ENCODE data around the gene RPL35. TPM values are rescaled to one million over a fixed set of nuclear protein-coding genes. Genes with fewer than 3 reads are reported as not detected.
"Not testable (repeated sequence)": the region's sequence is repeated elsewhere in the genome, so short reads cannot be mapped to it uniquely, and the experiment has no call there.

RPL35 gene
- total and polyA plus RNA-seq, 2 of the 8 experiments (the other 6 are each of a cell fraction or from before 2014, with no cell fraction given), result 1,831 to 2,448 TPM

DNA sequence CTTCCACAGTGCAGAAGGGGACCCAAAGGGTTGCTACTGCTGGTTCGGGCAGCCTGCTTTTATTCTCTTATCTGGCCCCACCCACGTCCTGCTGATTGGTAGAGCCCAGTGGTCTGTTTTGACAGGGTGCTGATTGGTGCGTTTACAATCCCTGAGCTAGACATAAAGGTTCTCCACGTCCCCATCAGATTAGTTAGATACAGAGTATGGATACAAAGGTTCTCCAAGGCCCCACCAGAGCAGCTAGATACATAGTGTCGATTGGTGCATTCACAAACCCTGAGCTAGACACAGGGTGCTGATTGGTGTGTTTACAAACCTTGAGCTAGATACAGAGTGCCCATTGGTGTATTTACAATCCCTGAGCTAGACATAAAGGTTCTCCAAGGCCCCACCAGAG, 23.6 kb downstream of the RPL35 start:
- H2BK20ac ChIP-seq (ENCODE audit: low read length); H4K91ac ChIP-seq (replicated peaks; ENCODE audit: insufficient read length, low read length); H3K9ac ChIP-seq (replicated peaks in 1 of 4; ENCODE audit: extremely low read depth in 1 of 4, low read depth in 3 of 4, low read length in 3 of 4); H3K79me2 ChIP-seq (ENCODE audit: control insufficient read depth in 1 of 2, insufficient read depth in 2 of 2, low read length in 2 of 2); H3K27me3 ChIP-seq (replicated peaks in 1 of 4; ENCODE audit: control insufficient read depth in 3 of 4, extremely low read depth in 1 of 4, insufficient read depth in 3 of 4, low read length in 3 of 4); H4K8ac ChIP-seq (ENCODE audit: extremely low read depth, insufficient read depth, low read length); H4K20me1 ChIP-seq (replicated peaks in 1 of 2; ENCODE audit: control insufficient read depth in 1 of 2, insufficient read depth in 2 of 2, low read length in 2 of 2); H3K4ac ChIP-seq (replicated peaks; ENCODE audit: insufficient read length, low read depth, low read length); H4K5ac ChIP-seq (ENCODE audit: insufficient read length, low read depth, low read length); H2AFZ ChIP-seq (ENCODE audit: low read length); H3K14ac ChIP-seq (ENCODE audit: insufficient read length); H3K23ac ChIP-seq (ENCODE audit: insufficient read length); H3K79me1 ChIP-seq (ENCODE audit: low read depth, low read length); H2AK5ac ChIP-seq (ENCODE audit: low read depth, low read length); FAIRE-seq; H3K27ac ChIP-seq (ENCODE audit: low read depth, low read length); H2BK120ac ChIP-seq (replicated peaks; ENCODE audit: low read depth, low read length); H3K4me2 ChIP-seq (ENCODE audit: insufficient read depth in 1 of 2, low read depth in 2 of 2, low read length in 2 of 2); H3K18ac ChIP-seq (ENCODE audit: extremely low read depth, low read length); DNase-seq (ENCODE audit: low read depth in 1 of 2, low spot score in 2 of 2); H2BK15ac ChIP-seq (ENCODE audit: low read length); H2BK12ac ChIP-seq (ENCODE audit: low read depth, low read length); H3K23me2 ChIP-seq (ENCODE audit: low read depth, low read length); H3K9me3 ChIP-seq (ENCODE audit: insufficient read depth in 2 of 2, low read depth in 1 of 2, low read length in 1 of 2); H3K36me3 ChIP-seq (ENCODE audit: control insufficient read depth in 2 of 4, insufficient read depth in 4 of 4, low read length in 3 of 4); H2BK5ac ChIP-seq (ENCODE audit: low read depth, low read length); H3K56ac ChIP-seq (replicated peaks; ENCODE audit: insufficient read length, low read depth, low read length); H3K4me3 ChIP-seq (ENCODE audit: extremely low read depth in 1 of 4, insufficient read depth in 2 of 4, low read depth in 3 of 4, low read length in 4 of 4): not testable (repeated sequence)
- H3K4me1 ChIP-seq (replicated peaks in 1 of 4; ENCODE audit: control insufficient read depth in 3 of 4, insufficient read depth in 4 of 4, low read length in 3 of 4), result peaks cover 0 to 14% (median 3%) of the 10 kb centered on the region in 4 experiments; a peak in 4 of 7 replicates
- CTCF ChIA-PET (ENCODE audit: partially characterized antibody), result interaction anchor here (0.6 to 65.2 kb wide), 8 partner anchors 12 to 1087 kb away, joined by 3 to 1529 read pairs (median 4); partner anchors contain the start of genes ARPC5L, NR6A1, OLFML2A and RPL35
- POLR2A ChIA-PET (ENCODE audit: partially characterized antibody), result interaction anchor here (0.8 to 6.4 kb wide), 8 partner anchors 10 to 58 kb away, joined by 3 to 29 read pairs (median 4); partner anchors contain the start of genes ARPC5L and RPL35
- 87% methylated on average over 5 of the region's 5 CpGs; no CpG with 5 or more reads in 1 of the 2 experiments for WGBS, 2 experiments (ENCODE audit: extremely low coverage in 1 of 2, insufficient coverage in 1 of 2, insufficient read length in 1 of 2, insufficient replicate concordance in 2 of 2, low coverage in 1 of 2, low lambda C conversion rate in 2 of 2, missing lambda C conversion rate in 1 of 2)
